Measurements from ENCODE around the gene NLE1. TPM values are rescaled to one million over a fixed set of nuclear protein-coding genes. Genes with fewer than 3 reads are reported as not detected.
A peak's percentile ranks its signal among the peaks of the same experiment; 100 is the strongest.

The NLE1 gene
- polyA plus RNA-seq, 1 donor = 14.1 TPM

- Histone ChIP-seq H3K27me3 (ENCODE audit: control insufficient read depth, insufficient read depth, low read length) (peaks cover 9% of the 10 kb centered on the region), H3K27ac (ENCODE audit: low read length) (no peak overlapping the region), H3K9me3 (ENCODE audit: control insufficient read depth, low read depth, low read length) (no peaks in the 10 kb centered on the region), H3K36me3 (ENCODE audit: control insufficient read depth, insufficient read depth, low read length) (no peaks in the 10 kb centered on the region), H3K4me1 (ENCODE audit: control insufficient read depth, insufficient read depth, low read length) (no peaks in the 10 kb centered on the region), H3K4me3 (ENCODE audit: low read length) (no peak overlapping the region)
- 100% methylated on average over 3 of the region's 11 CpGs for WGBS (ENCODE audit: insufficient coverage, low lambda C conversion rate)
- no peak for DNase-seq
These were observed 7.8 kb upstream of the NLE1 start for GRCh38 chr17:35149941-35150340.

DNA sequence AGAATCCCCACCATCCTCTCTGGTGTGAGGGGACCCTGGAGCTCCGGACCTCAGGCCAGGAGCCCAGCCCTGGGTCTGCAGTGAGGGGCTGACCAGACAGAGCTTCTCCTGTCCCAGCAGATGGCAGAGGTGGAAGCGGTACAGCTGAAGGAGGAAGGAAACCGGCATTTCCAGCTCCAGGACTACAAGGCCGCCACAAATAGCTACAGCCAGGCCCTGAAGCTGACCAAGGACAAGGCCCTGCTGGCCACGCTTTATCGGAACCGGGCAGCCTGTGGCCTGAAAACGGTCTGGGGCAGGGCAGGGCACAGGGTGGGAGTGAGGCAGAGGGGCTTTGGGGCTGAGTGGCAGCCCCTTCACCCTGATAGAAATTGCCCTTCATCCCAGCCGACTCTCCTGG is 6.0 kb upstream of the NLE1 start:
- Histone ChIP-seq H3K4me3 (ENCODE audit: low read length) (no peak overlapping the region), H3K4me1 (ENCODE audit: control insufficient read depth, insufficient read depth, low read length) (no peaks in the 10 kb centered on the region), H3K27me3 (ENCODE audit: control insufficient read depth, insufficient read depth, low read length) (peaks cover 2% of the 10 kb centered on the region), H3K36me3 (ENCODE audit: control insufficient read depth, insufficient read depth, low read length) (no peaks in the 10 kb centered on the region), H3K9me3 (ENCODE audit: control insufficient read depth, low read depth, low read length) (no peaks in the 10 kb centered on the region), H3K27ac (ENCODE audit: low read length) (no peak overlapping the region)
- DNase-seq = no peak
- WGBS (ENCODE audit: insufficient coverage, low lambda C conversion rate) = no CpG with 5 or more reads among the region's 9 CpGs

- no peak for DNase-seq
- H3K27me3 ChIP-seq (ENCODE audit: control insufficient read depth, insufficient read depth, low read length) = peaks cover 2% of the 10 kb centered on the region
- no peaks in the 10 kb centered on the region for H3K4me1 ChIP-seq (ENCODE audit: control insufficient read depth, insufficient read depth, low read length)
- no peaks in the 10 kb centered on the region for H3K9me3 ChIP-seq (ENCODE audit: control insufficient read depth, low read depth, low read length)
- no peak within 1 kb of the TSS for H3K4me3 ChIP-seq (ENCODE audit: low read length)
- no peaks in the 10 kb centered on the region for H3K36me3 ChIP-seq (ENCODE audit: control insufficient read depth, insufficient read depth, low read length)
- H3K27ac ChIP-seq (ENCODE audit: low read length) = no peak within 1 kb of the TSS
- WGBS (ENCODE audit: insufficient coverage, low lambda C conversion rate) = no CpG with 5 or more reads among the region's 4 CpGs
These were observed 5.3 kb upstream of the NLE1 start, which contains the start of gene UNC45B for GRCh38 chr17:35147375-35147905. TSS of gene UNC45B (plus strand) at chr17:35147817. CDS start at chr17:35148264, 447 bp downstream.

DNA sequence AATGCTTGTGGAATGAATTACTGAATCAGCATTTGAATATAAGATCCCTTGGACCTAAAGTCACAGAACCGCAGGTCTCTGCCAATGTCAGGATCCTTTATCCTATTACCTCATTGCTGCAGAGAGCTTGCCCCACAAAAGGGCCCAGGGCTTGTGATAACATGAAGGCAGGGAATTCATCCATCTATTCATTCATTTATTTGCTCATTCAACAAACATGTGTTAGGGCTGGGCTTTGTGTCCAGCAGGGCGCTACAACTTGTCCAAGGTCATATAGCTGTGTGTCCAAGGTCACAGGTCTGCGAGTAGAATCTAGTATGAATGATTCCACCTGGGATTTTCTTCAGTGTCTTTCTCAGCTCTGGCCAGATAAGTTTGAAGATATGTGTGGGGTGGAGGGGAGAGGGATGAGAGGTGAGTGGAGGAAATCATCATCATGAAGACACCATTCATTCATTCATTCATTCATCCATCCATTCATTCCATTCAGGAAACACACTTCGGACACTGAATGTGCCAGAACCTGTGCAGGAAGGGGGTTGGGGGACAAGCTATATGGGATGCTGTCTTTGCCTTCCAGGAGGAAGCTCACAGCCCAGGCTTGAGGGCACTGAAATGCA is 4.2 kb upstream of the NLE1 start:
- Histone ChIP-seq H3K36me3 (ENCODE audit: control insufficient read depth, insufficient read depth, low read length) (no peaks in the 10 kb centered on the region), H3K4me1 (ENCODE audit: control insufficient read depth, insufficient read depth, low read length) (no peaks in the 10 kb centered on the region), H3K27ac (ENCODE audit: low read length) (no peak overlapping the region), H3K4me3 (ENCODE audit: low read length) (no peak overlapping the region), H3K27me3 (ENCODE audit: control insufficient read depth, insufficient read depth, low read length) (peaks cover 2% of the 10 kb centered on the region), H3K9me3 (ENCODE audit: control insufficient read depth, low read depth, low read length) (no peaks in the 10 kb centered on the region)
- no peak for DNase-seq
- no CpG with 5 or more reads among the region's 4 CpGs for WGBS (ENCODE audit: insufficient coverage, low lambda C conversion rate)

- Histone ChIP-seq H3K4me3 (ENCODE audit: low read length) (no peak overlapping the region), H3K27me3 (ENCODE audit: control insufficient read depth, insufficient read depth, low read length) (peaks cover 2% of the 10 kb centered on the region), H3K4me1 (ENCODE audit: control insufficient read depth, insufficient read depth, low read length) (peaks cover 2% of the 10 kb centered on the region), H3K36me3 (ENCODE audit: control insufficient read depth, insufficient read depth, low read length) (peaks cover under 1% of the 10 kb centered on the region), H3K27ac (ENCODE audit: low read length) (no peak overlapping the region), H3K9me3 (ENCODE audit: control insufficient read depth, low read depth, low read length) (no peaks in the 10 kb centered on the region)
- WGBS (ENCODE audit: insufficient coverage, low lambda C conversion rate) = no CpG with 5 or more reads among the region's 4 CpGs
- DNase-seq = no peak
These were observed 2.7 kb upstream of the NLE1 start for GRCh38 chr17:35144840-35145239.

DNA sequence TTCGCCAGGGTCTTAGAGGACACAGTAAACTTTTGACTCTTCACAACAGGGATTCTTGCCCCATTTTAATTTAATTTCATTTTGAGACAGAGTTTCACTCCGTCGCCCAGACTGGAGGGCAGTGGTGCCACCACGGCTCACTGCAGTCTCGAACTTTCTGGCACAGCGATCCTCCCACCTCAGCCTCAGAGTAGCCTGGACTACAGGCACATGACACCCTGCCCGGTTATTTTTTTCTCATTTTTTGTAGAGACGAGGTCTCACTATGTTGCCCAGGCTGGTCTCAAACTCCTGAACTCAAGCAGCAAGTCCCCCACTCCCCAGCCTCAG is 329 bp upstream of the NLE1 start:
- H3K4me3 ChIP-seq (ENCODE audit: low read length) = no peak overlapping the region
- peaks cover 22% of the 10 kb centered on the region for H3K36me3 ChIP-seq (ENCODE audit: control insufficient read depth, insufficient read depth, low read length)
- no peaks in the 10 kb centered on the region for H3K9me3 ChIP-seq (ENCODE audit: control insufficient read depth, low read depth, low read length)
- H3K27me3 ChIP-seq (ENCODE audit: control insufficient read depth, insufficient read depth, low read length) = peaks cover 2% of the 10 kb centered on the region
- H3K4me1 ChIP-seq (ENCODE audit: control insufficient read depth, insufficient read depth, low read length) = peaks cover 2% of the 10 kb centered on the region
- DNase-seq = no peak
- no CpG with 5 or more reads among the region's 8 CpGs for WGBS (ENCODE audit: insufficient coverage, low lambda C conversion rate)
- H3K27ac ChIP-seq (ENCODE audit: low read length) = no peak overlapping the region

- no peak overlapping the region for H3K27ac ChIP-seq (ENCODE audit: low read length)
- no CpG with 5 or more reads among the region's 6 CpGs for WGBS (ENCODE audit: insufficient coverage, low lambda C conversion rate)
- peaks cover 61% of the 10 kb centered on the region for H3K36me3 ChIP-seq (ENCODE audit: control insufficient read depth, insufficient read depth, low read length)
- H3K9me3 ChIP-seq (ENCODE audit: control insufficient read depth, low read depth, low read length) = no peaks in the 10 kb centered on the region
- H3K4me3 ChIP-seq (ENCODE audit: low read length) = no peak overlapping the region
- no peaks in the 10 kb centered on the region for H3K27me3 ChIP-seq (ENCODE audit: control insufficient read depth, insufficient read depth, low read length)
- DNase-seq = no peak
- peaks cover 2% of the 10 kb centered on the region for H3K4me1 ChIP-seq (ENCODE audit: control insufficient read depth, insufficient read depth, low read length)
These were observed 3.9 kb downstream of the NLE1 start for GRCh38 chr17:35138218-35138617.

- WGBS (ENCODE audit: insufficient coverage, low lambda C conversion rate) = 100% methylated on average over 1 of the region's 6 CpGs
- Histone ChIP-seq H3K4me1 (ENCODE audit: control insufficient read depth, insufficient read depth, low read length) (no peaks in the 10 kb centered on the region), H3K4me3 (ENCODE audit: low read length) (no peak overlapping the region), H3K9me3 (ENCODE audit: control insufficient read depth, low read depth, low read length) (no peaks in the 10 kb centered on the region), H3K27me3 (ENCODE audit: control insufficient read depth, insufficient read depth, low read length) (no peaks in the 10 kb centered on the region), H3K36me3 (ENCODE audit: control insufficient read depth, insufficient read depth, low read length) (peaks cover 87% of the 10 kb centered on the region), H3K27ac (ENCODE audit: low read length) (no peak overlapping the region)
- no peak for DNase-seq
These were observed 6.8 kb downstream of the NLE1 start for GRCh38 chr17:35135322-35135721.

DNA sequence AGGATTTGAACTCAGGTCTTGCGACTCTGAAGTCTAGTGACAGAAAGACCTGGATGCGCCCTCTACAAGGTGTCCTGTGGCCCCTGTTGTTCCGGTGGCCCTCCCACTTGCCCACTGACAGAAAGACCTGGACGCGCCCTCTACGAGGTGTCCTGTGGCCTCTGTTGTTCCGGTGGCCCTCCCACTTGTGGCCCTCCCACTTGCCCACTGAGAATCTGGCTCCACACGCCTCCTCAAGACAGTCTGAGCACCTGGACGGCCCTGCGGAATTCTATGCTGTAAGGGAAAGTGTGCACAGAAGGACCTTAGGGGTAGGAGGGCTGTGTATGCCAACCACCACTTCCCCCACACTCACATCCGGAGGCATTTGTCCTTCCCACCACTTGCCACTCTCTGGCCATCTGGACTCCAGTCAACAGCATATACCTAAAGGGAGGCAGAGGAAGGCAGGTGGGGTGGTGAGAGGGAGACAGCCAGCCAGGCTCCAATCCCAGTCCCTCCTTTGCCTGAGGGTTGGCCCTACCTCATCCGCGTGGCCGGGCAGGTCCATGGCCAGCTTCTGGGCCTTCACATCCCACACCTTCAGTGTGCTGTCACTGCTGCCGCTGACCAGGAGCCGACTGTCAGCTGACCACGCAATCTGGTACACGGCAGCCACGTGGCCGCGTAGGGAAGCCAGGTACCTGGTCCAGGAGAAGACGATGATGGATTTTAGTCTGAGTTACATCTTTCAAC is 9.1 kb downstream of the NLE1 start:
- peaks cover 70% of the 10 kb centered on the region for H3K36me3 ChIP-seq (ENCODE audit: control insufficient read depth, insufficient read depth, low read length)
- H3K4me3 ChIP-seq (ENCODE audit: low read length) = no peak overlapping the region
- no peak for DNase-seq
- no peaks in the 10 kb centered on the region for H3K4me1 ChIP-seq (ENCODE audit: control insufficient read depth, insufficient read depth, low read length)
- WGBS (ENCODE audit: insufficient coverage, low lambda C conversion rate) = no CpG with 5 or more reads among the region's 22 CpGs
- H3K27me3 ChIP-seq (ENCODE audit: control insufficient read depth, insufficient read depth, low read length) = no peaks in the 10 kb centered on the region
- no peaks in the 10 kb centered on the region for H3K9me3 ChIP-seq (ENCODE audit: control insufficient read depth, low read depth, low read length)
- no peak overlapping the region for H3K27ac ChIP-seq (ENCODE audit: low read length)

DNA sequence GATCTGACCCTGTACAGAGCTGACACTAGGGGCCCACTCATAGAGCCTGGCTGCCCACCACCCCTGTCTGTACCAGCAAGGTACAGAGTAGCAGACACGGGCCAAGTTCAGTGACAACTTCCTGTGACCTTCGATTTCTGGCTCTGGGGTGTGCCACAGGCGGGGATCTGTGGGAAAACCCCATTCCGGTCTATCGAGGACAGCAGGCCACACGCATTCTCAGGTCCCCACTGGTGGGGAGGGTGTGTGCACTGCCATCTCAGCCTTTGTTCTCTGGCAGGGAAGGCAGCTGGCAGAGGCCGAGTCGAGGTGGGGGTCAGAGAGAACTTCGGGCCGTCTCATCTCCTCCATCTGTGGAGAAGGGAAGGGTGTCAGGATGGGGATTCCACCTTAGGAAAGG is 10.0 kb downstream of the NLE1 start:
- no CpG with 5 or more reads among the region's 10 CpGs for WGBS (ENCODE audit: insufficient coverage, low lambda C conversion rate)
- peak in 1 of 2 donors; percentile 59 for DNase-seq
- Histone ChIP-seq H3K4me3 (ENCODE audit: low read length) (no peak overlapping the region), H3K36me3 (ENCODE audit: control insufficient read depth, insufficient read depth, low read length) (peaks cover 62% of the 10 kb centered on the region), H3K27ac (ENCODE audit: low read length) (no peak overlapping the region), H3K27me3 (ENCODE audit: control insufficient read depth, insufficient read depth, low read length) (no peaks in the 10 kb centered on the region), H3K4me1 (ENCODE audit: control insufficient read depth, insufficient read depth, low read length) (no peaks in the 10 kb centered on the region), H3K9me3 (ENCODE audit: control insufficient read depth, low read depth, low read length) (no peaks in the 10 kb centered on the region)

Data from large intestine (tissue), 3 donors.